ENCODE results near the gene XPNPEP1. TPM values are rescaled to one million over a fixed set of nuclear protein-coding genes. Genes with fewer than 3 reads are reported as not detected.

XPNPEP1 gene
- total RNA-seq, 1 donor from 2014 or later: 35.7 TPM

DNA sequence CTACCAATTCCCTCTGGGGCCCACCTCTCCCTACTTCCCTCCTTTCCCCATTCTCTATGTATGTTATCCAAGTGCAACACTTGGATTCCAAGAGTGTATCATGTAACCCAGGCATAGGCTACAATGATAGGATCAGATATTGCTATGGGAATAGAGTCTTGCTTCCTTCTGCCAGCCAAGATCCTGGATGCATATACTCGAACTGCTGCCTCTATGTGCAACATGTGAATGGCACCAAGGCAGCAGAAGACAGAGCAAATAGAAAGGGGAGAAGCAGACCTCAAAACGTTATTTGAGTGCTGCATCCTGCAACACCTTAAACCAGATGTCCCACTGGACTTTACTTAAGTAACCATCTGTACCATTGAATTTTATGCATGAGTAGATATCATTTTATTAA lies 3.5 kb upstream of the XPNPEP1 start:
- Histone ChIP-seq H3K4me1 (peaks cover 20% of the 10 kb centered on the region), H3K9me3 (replicated peaks) (no peaks in the 10 kb centered on the region), H3K4me3 (no peak overlapping the region), H3K27ac (replicated peaks) (peak overlapping the region; percentile 28), H3K27me3 (ENCODE audit: low read depth) (no peaks in the 10 kb centered on the region), H3K36me3 (no peaks in the 10 kb centered on the region)
- intact Hi-C loops (cut with micrococcal nuclease): no loop called here
- no peak for DNase-seq
- TF ChIP-seq CTCF (IDR thresholded peaks at IDR 0.05; ENCODE audit: borderline replicate concordance): no peak

GRCh38 chr10:109926061-109926745 lies 2.9 kb upstream of the XPNPEP1 start:
- no peak overlapping the region for H3K4me3 ChIP-seq
- no peaks in the 10 kb centered on the region for H3K36me3 ChIP-seq
- intact Hi-C loops (cut with micrococcal nuclease): no loop called here
- no peak for DNase-seq
- H3K27ac ChIP-seq (replicated peaks): peak overlapping the region; percentile 28
- H3K4me1 ChIP-seq: peaks cover 26% of the 10 kb centered on the region
- H3K9me3 ChIP-seq (replicated peaks): no peaks in the 10 kb centered on the region
- no peak for TF ChIP-seq CTCF (IDR thresholded peaks at IDR 0.05; ENCODE audit: borderline replicate concordance)
- no peaks in the 10 kb centered on the region for H3K27me3 ChIP-seq (ENCODE audit: low read depth)

DNA sequence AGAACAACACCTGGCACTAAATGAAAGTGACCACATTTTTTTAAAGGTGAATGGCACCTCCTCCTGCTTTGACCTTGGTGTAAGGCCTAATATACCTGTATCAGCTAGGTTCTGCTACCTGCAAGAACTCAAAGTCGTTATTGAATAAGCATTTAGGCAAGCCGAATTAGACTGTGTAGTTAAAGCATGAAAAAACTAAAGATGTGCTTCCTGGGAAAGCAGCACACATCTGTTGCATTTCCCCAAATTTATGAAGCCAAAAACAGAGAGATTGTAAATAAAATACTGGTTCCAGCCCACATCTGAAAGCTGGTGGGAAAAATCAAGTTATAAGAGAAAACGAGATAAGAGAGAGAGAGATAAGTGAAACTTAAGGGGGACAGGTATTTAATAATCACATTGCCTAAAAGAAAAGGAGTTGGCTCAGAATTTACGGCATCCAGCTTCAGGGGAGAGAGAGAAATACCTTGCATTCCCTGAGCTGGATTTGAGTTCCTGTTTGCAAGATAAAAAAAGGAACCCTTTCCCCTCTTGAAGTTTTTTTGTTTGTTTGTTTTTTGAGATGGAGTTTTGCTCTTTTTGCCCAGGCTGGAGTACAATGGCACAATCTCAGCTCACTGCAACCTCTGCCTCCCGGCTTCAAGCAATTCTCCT lies 1.8 kb upstream of the XPNPEP1 start:
- no peak for DNase-seq
- no peaks in the 10 kb centered on the region for H3K9me3 ChIP-seq (replicated peaks)
- no peak for TF ChIP-seq CTCF (IDR thresholded peaks at IDR 0.05; ENCODE audit: borderline replicate concordance)
- peak overlapping the region; percentile 28 for H3K27ac ChIP-seq (replicated peaks)
- H3K4me1 ChIP-seq: peaks cover 28% of the 10 kb centered on the region
- no peak overlapping the region for H3K4me3 ChIP-seq
- H3K27me3 ChIP-seq (ENCODE audit: low read depth): no peaks in the 10 kb centered on the region
- no peaks in the 10 kb centered on the region for H3K36me3 ChIP-seq
- intact Hi-C loops (cut with micrococcal nuclease): no loop called here

- peak overlapping the region; percentile 97 for H3K4me3 ChIP-seq
- no peaks in the 10 kb centered on the region for H3K36me3 ChIP-seq
- no peaks in the 10 kb centered on the region for H3K9me3 ChIP-seq (replicated peaks)
Measured at GRCh38 chr10:109924087-109924486, 776 bp upstream of the XPNPEP1 start.

DNA sequence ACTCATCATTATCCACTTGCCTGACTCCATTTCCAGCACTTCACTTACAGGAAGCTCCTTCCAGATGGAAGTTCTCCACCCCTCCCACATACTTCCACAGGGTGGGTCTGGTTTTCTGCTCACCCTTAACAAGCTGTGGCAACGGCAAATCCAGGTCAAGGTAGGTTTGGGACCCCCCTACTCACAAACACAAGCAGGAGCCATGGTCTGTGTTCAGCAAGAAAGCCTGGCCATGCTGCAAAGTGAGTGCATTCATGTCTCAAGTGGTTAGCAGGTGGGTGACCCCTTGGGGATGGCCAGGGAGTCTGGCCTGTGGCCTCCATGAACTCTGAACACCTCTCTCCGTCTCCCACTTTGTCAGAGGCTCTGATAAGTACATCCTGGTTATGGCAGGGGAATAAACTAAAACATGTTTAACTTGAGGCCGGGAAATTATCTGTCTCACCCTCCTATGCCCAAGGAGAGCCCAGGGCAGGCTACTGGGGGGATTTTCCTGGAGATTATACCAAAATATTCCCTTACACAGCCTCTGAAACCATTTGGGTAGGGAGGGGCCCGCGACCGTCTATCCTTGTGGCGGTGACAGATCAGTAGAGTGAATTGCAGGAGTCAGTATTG lies 844 bp downstream of the XPNPEP1 start:
- intact Hi-C loops (cut with micrococcal nuclease): no loop called here
- H3K9me3 ChIP-seq (replicated peaks): no peaks in the 10 kb centered on the region
- no peak for DNase-seq

More at GRCh38 chr10:109924087-109924486, 776 bp upstream of the XPNPEP1 start:
- intact Hi-C loops (cut with micrococcal nuclease): no loop called here
- H3K27ac ChIP-seq (replicated peaks): peak overlapping the region; percentile 96
- no peaks in the 10 kb centered on the region for H3K27me3 ChIP-seq (ENCODE audit: low read depth)
- H3K4me1 ChIP-seq: peaks cover 28% of the 10 kb centered on the region
- TF ChIP-seq CTCF (IDR thresholded peaks at IDR 0.05; ENCODE audit: borderline replicate concordance): no peak
- DNase-seq: no peak

More for the DNA sequence above, 844 bp downstream of the XPNPEP1 start:
- peak overlapping the region; percentile 97 for H3K4me3 ChIP-seq
- H3K4me1 ChIP-seq: peaks cover 31% of the 10 kb centered on the region
- peak overlapping the region; percentile 96 for H3K27ac ChIP-seq (replicated peaks)
- H3K27me3 ChIP-seq (ENCODE audit: low read depth): no peaks in the 10 kb centered on the region
- no peak for TF ChIP-seq CTCF (IDR thresholded peaks at IDR 0.05; ENCODE audit: borderline replicate concordance)
- H3K36me3 ChIP-seq: no peaks in the 10 kb centered on the region
